UCSD-AML1 (cell line): ENCODE results near the gene PCDHA3.
A peak's percentile ranks its signal among the peaks of the same experiment; 100 is the strongest.
"Not testable (repeated sequence)": the region's sequence is repeated elsewhere in the genome, so short reads cannot be mapped to it uniquely, and the experiment has no call there.

Experiments used
- DNase-seq: peaks from one replicate; lab custom pipeline; 2025; ENCODE audit not compliant: unreplicated experiment; lab: John Stamatoyannopoulos, UW

PCDHA3 gene

GRCh38 chr5:140808889-140809291, 8.0 kb downstream of the PCDHA3 start:
- DNase-seq: no peak

- DNase-seq: no peak
Measured at GRCh38 chr5:140821375-140822280, 20.8 kb downstream of the PCDHA3 start, which contains the start of gene PCDHA5. Gene PCDHA5, plus strand, starts transcription at chr5:140821613.

- DNase-seq: no peak
Measured at GRCh38 chr5:140822281-140822629, 21.4 kb downstream of the PCDHA3 start.

- not testable (repeated sequence) for DNase-seq
Measured at GRCh38 chr5:140822969-140823368, 22.1 kb downstream of the PCDHA3 start.

GRCh38 chr5:140823475-140823874, 22.6 kb downstream of the PCDHA3 start:
- DNase-seq: no peak

GRCh38 chr5:140827704-140828361, 27.0 kb downstream of the PCDHA3 start, which contains the start of gene PCDHA6:
Gene PCDHA6, plus strand, starts transcription at chr5:140827960. Its CDS starts 132 bp downstream, at chr5:140828092.
- DNase-seq: no peak

- no peak for DNase-seq
Measured at GRCh38 chr5:140828362-140828737, 27.5 kb downstream of the PCDHA3 start.

- not testable (repeated sequence) for DNase-seq
Measured at GRCh38 chr5:140829511-140830501, 28.9 kb downstream of the PCDHA3 start.

GRCh38 chr5:140833993-140834392, 33.1 kb downstream of the PCDHA3 start, which contains the start of gene PCDHA7:
Gene PCDHA7, plus strand, starts transcription at chr5:140834269. Its CDS starts 115 bp downstream, at chr5:140834384.
- DNase-seq: no peak

- not testable (repeated sequence) for DNase-seq
Measured at GRCh38 chr5:140834439-140835008, 33.7 kb downstream of the PCDHA3 start.

- no peak for DNase-seq
Measured at GRCh38 chr5:140835622-140836510, 35.0 kb downstream of the PCDHA3 start.

GRCh38 chr5:140840978-140841962, 40.4 kb downstream of the PCDHA3 start, which contains the start of gene PCDHA8:
Gene PCDHA8, plus strand, starts transcription at chr5:140841187. Its CDS starts 135 bp downstream, at chr5:140841322.
- peak; percentile 38 for DNase-seq

- DNase-seq: no peak
Measured at GRCh38 chr5:140842798-140843733, 42.2 kb downstream of the PCDHA3 start.

GRCh38 chr5:140848139-140849102, 47.6 kb downstream of the PCDHA3 start, which contains the start of gene PCDHA9:
Gene PCDHA9, plus strand, starts transcription at chr5:140848382. Its CDS starts 114 bp downstream, at chr5:140848496.
- not testable (repeated sequence) for DNase-seq

- not testable (repeated sequence) for DNase-seq
Measured at GRCh38 chr5:140849831-140850634, 49.2 kb downstream of the PCDHA3 start.
